TTC549 (cell line): Measurements from ENCODE around the gene SH2B3.

Source experiments
- FAIRE-seq: peaks from 2 replicates; lab custom pipeline; 2012; peaks lifted over from hg19 to GRCh38; lab: Jason Lieb, UNC

Gene SH2B3

DNA sequence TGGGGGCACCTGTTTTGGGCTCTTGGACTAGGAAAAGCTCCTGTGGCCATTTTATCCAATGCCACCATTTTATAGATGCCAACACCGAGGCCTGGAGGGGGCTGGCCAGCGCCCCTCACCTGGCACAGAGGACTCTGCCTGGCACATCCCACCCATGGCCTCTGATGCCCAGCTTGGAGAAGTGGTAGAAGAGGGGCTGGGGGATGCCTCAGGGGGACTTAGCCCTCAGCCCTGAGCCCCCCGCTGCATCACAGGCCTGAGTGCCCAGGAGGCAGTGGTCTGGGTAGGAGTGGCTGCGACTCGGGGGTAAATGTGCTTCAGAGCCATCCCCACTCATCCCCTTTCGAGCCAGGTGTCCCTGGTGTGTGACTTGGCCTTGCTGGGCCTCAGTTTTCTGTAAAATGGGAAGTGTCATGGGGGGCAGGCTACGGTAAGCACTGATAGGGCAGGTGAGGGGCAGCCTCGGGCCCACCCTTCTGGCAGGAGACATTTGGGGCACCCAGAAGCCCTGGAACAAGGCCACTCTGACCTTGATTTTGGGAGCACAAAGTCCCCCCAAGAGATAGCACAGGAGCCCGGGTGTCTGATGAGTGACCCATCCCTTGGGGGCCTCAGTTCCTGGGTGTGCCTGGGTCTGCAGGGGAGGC is 22.5 kb downstream of the SH2B3 start:
- no peak for FAIRE-seq

DNA sequence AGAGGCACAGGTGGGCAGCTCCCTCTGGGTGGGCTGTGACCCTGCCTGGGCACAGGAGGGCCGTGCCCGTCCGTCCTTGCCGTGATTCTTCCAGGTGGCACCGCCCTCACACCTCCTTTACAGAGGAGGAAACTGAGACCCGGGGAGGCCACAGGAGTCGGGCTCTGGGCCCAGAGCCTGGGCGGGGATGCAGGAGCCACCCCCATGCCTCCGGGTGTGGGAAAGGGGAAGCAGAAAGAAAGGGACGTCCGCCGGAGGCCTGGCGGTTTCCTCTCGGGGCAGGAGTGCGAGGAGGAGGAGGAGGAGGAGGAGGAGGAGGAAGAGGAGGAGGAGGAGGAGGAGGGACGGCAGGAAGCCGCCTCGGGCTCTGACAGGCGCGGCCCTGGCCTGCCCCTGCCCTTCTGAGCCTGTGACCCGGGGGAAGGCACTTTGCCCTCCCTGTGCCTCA is 23.0 kb downstream of the SH2B3 start:
- FAIRE-seq = no peak

DNA sequence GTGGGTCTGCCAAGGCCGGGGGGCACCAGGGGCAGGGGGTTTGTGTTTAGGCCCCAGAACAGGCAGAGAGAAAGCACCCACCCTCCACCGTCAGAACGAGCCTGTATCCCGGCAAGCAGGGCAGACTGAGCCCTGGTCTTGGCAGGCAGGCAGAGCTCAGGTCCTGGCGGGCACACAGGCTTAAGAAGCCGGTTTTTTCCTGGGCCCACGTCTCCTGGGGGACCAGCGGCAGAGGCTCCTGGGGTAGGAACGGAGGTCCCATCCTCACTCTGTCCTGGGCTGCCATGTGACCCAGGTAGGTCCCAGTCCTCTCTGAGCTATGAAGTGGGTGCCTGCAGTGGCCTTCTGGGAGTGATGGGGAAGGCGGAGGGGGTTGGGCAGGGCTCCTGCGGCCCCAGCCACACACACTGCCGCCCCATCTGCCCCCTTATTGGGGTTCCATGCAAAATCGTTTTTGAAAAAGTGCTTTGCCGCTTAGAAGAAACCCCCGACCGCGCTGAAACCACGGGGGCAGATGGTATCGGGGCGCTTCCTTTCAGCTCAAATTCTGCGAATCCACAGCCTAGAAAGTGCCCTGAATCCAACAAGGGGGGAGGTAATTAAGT is 24.2 kb downstream of the SH2B3 start:
- no peak for FAIRE-seq

DNA sequence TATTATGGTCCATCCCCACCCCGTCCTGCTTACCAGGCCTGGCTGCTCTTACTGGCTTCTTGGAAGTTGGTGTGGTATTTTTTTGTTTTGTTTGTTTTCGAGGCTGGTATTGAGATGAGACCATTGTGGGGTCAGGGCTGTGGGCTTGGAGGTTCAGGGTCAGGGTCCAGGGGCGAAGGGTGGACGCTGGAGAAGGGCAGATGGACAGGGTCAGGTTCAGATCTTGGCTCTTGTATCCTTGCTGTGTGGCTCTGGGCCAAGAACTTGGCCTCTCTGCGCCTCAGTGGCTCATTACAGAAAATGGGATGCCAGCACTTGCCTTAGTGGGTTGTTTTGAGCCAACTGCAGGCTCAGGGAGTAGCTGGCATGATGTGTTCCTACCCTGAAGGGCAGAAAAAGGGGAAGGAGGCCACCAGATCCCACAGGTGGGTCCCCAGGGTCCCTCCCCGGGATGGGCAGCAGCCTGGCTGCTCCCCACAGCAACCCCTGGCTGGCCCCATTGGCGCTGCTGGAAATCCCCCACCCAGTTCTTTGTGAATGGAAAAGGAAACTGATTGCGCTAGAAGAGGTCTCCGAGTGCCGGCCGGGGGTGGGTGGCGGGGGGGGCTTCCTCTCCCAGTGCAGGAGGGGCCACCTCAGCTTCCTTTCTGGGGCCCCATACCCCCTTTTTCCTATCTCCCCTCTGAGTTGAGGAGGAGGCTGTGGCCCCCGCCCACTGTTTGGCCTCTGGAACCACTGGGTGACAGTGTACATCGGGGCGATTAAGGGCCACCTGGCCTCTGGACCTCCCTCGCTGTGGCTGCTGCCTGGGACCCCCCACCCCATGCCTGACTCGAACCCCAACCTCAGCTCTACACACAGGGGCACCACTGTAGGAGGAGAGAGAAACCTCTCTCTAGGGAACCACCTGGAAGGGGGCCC is 25.0 kb downstream of the SH2B3 start:
- FAIRE-seq = no peak

DNA sequence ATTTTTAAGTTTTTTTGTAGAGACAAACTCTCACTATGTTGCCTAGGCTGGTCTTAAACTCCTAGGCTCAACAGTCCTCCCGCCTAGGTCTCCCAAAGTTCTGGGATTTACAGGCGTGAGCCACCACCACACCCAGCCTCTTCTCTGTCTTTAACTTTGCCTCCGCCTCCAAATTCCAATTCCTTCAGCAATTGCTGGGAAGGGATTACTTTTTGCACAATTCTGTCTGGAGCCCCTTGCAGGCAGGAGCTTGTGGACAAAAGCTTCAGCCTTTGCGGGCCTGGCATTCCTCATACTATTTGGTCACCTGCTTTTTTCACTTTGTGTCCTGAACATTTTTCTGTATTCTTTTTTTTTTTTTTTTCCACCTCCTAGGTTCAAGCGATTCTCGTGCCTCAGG is 26.0 kb downstream of the SH2B3 start:
- FAIRE-seq = no peak

DNA sequence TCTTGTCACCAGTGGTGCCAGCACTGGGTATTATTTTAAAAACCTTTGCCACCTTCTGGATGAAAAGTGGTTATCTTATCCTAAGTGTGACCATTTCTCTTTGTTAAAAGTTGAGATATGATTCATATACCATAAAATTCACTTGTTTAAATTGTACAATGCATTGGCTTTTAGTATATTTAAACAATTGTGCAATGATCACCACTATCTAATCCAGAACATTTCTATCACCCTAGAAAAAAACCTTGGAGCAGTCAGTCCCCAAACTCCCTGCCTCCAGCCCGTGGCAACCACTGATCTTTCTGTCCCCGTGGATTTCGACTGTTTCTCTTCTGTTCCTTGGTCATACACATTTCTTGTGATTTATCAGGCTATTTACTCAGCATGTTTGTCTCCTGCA is 28.3 kb downstream of the SH2B3 start:
- FAIRE-seq = no peak

DNA sequence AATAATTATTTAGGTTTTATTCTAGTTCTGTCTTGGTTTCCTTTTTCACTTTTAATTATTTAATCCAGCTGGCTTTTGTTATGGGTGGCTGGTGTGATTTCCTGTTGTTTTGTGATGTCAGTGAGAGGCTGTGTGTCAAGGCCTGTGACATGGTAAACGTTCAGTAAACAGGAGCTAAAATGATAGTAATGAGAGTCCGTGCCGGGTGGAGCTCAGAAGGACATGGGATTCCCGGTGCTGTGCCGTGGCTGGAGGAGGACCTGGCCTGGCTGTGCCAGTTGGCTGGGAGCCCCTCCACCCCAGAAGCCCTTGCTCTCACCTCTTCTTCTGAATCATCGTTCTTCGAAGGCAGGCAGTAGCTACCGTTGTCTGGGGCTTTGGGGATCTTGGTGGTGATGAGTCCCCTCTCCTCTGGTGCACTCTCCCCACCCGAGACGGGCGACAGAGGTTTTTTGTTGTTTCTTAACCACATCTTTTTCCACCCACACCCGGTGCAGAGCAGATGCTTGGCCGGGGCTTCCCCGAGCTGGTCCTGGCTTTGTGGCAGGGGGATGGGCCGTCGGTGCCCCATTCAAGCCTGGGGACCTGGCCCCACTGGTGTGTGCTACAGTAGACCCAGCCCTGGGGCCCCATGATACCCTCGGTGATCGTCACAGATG is 29.1 kb downstream of the SH2B3 start:
- FAIRE-seq = no peak

DNA sequence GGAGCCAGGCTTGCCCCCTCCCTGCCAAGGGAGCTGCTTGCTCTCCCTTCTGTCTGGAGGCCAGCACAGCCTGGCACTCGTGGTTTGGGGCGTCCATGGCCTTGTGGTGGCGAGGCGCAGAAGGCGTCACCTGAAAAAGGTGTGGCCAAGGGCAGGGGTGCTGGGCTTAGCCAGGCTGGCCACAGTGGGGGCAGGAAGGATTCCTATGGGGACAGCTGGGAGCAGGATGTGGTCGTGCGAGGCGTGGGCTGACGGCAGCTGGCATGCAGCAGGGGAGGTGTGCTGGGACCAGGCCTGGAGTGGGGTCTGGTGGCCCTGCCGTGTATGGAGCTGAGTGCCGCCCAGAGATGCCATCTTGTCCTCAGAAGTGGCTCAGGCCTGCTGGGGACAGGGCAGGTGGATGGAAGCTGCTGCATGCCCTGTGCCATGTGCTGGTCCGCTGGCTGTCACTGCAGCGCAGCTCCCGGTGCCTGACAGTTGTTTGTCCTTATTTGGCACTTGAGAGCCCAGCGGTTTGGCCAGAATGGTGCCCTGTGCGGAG is 30.0 kb downstream of the SH2B3 start:
- no peak for FAIRE-seq

DNA sequence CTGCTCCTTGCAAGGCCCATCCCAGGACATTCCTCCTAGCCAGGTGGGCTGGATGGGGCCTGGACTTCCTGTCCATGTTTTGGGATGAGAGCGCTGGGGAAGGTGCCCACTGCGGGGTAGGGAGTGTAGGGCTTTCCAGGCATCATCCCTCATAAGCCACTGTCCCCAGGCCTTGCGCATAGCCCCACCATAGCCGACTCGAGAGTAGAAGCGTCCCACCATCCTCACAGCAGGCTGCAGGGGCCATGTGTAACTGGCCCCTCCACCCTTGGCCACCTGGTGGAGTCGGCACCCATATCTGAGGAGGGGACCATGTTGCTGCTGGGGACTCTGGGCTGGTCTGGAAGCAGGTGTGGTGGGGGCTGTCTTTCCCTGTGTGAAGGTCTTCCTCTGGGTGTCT is 30.5 kb downstream of the SH2B3 start:
- no peak for FAIRE-seq

DNA sequence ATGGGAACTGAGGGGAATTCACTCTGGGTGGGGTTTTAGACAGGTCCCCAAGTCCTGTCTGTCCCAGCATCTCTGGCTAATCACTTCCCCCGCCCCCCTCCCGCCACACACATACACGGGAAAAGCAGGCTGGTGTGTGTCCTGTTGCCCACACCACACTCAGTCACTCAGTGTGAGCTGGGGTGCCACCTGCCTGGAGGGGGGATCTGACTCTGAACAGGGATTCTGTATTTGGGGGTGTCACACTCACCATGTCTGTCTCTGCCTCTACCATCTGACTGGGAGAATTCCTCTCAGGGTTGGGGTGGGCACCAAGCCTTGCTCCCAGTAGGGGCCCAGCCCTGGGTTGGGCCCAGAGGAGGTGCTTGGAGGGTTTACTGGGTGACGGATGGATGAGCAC is 31.1 kb downstream of the SH2B3 start:
- no peak for FAIRE-seq

DNA sequence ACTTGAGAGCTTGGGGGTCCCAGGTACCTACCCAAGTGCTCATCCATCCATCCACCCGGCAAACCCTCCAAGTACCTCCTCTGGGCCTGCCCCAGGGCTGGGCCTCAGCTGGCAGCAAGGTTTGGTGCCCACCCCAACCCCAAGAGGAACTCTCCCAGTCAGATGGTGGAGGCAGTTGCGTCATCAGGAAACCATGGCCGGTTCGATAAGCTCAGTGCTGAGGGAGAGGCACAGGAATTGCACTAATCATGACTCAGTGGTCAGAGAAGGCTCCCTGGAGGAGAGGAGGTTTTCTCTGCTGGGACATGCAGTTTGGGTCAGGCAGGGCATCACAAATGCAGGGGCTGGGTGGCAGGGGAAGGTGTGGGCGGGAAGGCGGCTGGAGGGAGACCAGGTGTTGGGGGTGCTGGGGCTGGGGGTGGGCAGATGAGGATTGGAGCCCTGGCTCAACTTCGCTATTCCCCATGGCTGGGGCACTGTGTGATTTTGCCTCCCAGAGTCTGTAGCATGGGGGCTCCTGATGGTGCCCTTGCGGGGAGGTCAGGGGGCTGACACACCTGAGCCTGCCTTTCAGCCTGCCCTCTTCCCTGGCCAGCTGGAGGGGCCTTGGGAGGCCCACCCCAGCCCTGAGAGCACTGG is 32.2 kb downstream of the SH2B3 start:
- FAIRE-seq = no peak

DNA sequence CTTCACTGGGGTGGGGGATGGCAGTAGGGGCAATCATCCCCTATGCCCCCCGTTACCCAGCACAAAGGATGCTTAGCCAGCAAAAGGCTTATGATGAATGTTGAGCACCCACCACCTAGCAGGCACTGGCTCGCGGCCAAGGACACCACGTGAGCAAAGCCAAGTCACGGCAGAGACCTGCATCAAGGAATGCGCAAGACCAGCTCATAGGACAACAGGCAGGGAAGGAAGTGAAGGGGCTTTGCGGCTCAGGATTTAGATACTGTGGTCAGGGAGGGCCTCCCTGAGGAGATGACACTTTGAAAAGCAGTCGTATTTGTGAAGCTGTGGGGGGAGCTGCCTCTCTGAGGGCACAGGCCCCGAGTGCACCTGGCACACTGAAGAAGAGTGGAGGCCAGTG is 32.8 kb downstream of the SH2B3 start:
- FAIRE-seq = no peak

DNA sequence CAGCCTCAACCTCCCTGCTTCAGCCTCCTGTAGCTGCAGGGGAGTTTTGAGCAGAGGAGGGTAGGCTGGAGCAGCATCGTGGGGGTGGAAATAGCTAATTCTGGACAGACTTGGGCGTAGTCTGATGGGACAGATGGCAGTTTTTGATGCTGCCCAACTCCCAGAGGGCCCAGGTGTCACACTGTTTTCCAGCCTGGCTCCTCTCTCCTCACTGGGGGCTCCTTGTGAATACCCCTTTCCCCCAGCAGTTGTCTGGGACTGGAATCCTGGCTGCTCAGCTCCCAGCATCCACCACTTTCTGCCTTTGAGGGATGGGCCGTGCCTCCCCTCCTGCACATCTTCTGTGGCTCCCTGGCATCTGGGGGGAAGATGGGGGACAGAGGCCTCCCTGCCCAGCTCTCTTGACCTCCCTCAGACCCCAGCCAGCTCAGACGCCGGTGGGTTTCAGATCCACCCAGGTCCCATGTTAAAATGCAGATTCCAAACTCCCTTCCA is 34.0 kb downstream of the SH2B3 start:
- no peak for FAIRE-seq

DNA sequence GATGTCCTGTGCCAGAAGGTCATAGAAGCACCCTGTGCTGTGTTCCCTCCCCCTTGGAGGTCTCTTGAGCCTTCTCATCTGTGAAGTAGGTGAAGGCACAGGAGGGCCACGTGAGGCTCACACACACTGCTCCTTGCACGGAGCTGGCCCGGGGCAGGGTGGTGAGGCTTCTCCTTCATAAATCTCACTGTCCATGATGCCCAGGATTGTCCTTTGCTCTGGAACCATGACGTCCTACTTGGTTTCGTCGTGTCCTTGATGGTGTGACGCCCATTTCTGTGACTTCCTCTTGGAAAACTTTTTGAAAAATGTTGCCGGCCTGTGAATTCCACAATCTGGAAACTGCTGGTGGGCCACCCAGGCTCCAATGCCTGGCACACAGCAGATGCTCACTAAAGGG is 34.4 kb downstream of the SH2B3 start:
- FAIRE-seq = no peak

DNA sequence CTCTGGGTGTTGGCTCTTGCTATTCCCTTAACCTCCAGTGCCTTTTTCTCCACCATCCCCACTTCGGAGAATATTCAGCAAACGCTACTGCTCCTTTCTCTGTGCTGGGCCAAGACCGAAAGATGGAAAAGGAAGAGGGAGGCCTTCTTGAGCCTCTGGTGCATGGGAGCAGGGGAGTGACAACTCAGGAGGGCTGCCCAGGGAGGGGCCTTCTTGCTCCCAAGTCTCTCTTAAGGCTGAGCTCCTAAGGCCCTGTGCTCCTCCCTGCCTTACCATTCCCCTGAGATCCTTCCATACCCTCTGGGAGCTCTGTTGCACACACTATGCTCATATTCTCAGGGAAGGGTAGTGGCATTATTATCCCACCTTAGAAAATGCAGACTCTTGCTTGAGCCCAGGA is 34.9 kb downstream of the SH2B3 start:
- no peak for FAIRE-seq

DNA sequence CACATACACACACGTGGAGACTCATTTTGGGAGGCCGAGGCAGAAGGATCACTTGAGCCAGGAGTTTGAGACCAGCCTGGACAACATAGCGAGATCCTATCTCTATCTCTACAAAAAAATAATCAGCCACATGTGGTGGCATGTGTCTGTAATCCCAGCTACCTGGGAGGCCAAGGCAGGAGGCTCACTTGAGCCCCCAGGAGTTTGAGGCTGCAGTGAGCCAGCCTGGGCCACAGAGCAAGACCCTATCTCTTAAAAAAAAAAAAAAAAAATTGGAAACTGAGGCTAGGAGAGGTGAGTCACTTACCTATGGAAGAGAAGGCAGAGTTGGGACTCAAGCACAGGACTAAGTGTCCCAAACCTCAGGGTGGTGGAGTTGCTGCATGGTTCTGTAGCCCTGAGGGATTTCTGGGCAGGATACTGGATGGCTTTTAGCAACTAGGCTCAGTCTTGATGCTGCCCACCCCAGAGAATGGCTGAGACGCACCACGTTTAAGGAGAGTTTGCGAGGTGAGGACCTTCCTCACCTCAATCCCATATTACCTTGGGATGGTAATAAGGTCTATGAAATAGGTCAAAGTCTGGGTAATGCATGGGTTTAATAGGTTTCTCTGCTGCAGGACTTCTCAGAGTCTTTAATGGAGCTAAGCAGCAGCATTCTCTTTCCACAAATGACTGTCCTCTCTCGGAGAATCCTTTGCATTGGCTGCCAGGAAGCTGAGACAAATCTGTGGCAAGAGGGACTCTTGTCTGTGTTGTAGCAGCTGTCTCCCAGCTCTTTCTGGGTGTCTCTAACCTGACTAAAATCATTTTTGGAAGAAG is 35.6 kb downstream of the SH2B3 start:
- no peak for FAIRE-seq

DNA sequence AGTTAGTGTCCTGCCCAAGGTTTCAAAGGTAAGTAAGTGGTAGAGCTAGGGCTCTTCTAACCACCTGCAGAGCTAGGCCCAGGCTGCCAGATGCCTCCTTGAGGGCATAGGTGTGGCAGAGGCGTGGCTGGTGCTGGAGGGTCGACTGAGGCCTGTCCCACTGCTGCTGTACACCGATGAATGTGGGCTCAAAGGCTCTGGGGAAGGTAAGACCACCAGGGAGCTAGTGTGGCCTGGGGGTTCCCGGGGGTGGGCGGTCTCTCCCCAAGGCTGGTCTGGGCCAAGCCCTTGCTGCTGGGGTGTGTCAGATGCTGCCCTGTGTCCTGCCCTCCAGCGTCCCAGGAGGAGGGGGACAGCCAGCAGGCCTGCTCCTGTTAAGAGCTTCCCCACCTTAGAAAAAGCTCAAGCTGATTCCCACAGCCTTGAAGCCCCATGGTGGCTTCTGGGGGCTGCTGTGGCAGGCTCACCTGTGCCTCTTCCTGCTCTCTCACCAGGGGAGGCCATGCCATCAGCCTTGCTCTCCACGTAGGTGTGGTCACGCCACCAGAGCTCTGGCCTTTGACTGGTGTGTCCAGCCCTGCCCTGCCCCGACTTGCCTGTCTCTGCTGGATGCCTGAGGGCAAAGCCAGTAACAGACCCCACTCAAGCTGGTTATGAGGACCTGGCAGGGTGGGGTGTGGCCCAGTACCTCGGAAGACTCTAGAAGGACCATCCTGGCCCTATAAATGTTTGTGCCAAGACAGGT is 36.8 kb downstream of the SH2B3 start:
- FAIRE-seq = no peak

DNA sequence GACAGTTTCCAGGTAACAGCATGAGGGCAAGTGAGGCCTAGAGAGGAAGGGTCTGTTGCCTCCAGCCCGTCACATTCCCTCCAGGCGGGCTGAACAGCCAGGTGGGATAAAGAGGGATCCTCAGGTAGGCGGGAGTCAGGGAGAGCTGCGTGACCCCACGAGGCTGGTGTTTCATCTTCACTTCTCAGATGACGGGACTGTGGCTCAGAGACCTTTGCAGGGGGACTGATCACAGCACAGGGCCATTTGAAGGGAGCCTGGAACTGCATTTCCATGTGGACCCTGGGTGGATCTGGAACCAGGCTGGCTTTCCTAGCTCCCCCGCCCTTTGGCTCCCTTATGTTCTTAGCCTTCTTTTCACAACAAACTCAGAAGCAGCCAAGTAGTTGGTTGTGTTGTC is 37.4 kb downstream of the SH2B3 start:
- no peak for FAIRE-seq

DNA sequence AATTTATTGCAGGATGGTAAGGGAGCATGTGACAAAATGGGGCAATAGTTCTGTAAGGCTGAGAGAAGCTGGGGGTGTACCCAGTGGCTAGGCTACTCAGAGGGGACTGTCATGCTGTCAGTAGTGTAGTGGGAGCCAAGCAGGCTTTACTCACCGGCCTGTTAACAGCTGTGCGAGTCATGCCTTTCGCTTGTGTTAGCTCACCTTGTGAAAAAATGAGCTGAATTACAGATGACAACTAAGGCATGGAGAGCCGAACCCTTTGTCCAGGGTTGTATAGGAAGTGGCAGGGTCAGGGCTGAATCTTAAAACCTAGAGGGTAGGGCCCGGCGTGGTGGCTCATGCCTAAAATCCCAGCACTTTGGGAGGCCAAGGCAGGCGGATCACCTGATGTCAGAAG is 37.9 kb downstream of the SH2B3 start:
- FAIRE-seq = no peak

DNA sequence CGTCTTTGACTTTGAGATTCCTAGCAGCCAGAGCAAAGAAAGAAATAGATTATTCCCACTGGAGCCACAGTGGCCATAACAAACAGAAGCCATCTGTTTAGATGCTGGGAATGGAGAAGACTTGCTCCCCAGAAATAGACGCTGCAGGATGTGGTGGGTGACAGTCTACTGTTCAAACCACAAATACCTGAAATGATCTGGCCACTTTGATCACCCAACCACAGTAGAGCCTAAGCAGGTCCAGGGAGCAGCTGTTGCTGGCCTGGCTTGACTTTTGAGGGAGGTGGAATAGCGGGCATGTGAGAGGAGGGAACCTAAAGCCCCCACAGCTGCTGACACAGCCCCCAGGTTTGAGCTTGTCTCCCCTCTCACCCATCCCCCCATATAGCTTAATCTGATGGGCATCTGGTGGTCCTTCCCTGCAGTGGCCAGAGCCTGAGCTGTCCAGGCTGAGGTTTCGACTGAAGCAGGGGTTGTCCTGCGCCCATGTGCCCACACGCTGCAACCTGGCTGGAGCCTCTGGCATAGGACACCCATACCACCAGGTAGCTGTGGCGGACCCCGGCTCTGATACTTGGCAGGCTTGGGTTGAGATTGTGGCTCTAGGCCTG is 38.7 kb downstream of the SH2B3 start:
- no peak for FAIRE-seq
